ENCODE data around the gene APOL6.

APOL6 gene

GRCh38 chr22:35616043-35616442 lies 32.2 kb upstream of the APOL6 start:
- TF ChIP-seq CTCF (IDR thresholded peaks at IDR 0.05; ENCODE audit: insufficient read depth, low read depth, low read length, missing control alignments), result no peak
- H3K4me3 ChIP-seq (ENCODE audit: low read length), result no peak overlapping the region

DNA sequence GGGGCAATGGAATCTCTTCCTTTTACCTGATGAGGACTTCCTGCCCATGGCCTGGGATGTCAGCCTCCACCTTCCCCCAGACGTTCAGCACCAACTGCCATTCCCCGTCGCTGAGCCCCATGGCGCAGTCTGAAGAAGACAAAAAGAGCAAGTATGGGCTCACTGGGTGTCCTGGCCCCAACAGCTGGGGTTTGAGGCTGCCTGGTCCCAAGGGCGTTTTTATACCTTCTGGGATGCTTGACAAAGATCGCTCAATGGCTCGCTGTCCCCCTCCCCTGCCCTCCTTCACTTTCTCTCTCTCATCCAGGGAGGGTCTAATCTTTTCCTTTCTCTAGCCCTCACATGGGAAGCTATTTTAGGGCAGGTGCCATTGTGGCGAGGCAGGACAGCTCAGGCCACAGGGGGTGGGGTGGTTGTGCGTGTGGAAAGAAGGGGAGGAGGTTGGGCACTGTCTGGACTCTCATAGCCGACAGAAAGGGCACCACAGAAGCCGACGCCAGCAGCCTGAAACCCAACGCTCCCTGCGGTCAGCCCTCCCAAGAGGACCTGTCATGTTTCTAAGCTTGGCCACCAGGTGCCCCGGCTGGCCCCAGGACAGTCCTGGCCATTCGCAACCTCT lies 31.0 kb upstream of the APOL6 start, which contains the start of gene MB:
Gene MB (minus strand): TSS at position 193 of the 619 bp plus-strand sequence. CDS start 72 bp downstream, at position 121.
- DNase-seq (ENCODE audit: low read depth), result no peak
- TF ChIP-seq CTCF (IDR thresholded peaks at IDR 0.05; ENCODE audit: insufficient read depth, low read depth, low read length, missing control alignments), result no peak
- H3K4me3 ChIP-seq (ENCODE audit: low read length), result no peak within 1 kb of the TSS

More at GRCh38 chr22:35616043-35616442, 32.2 kb upstream of the APOL6 start:
- DNase-seq (ENCODE audit: low read depth), result no peak

GRCh38 chr22:35618427-35619223 lies 29.6 kb upstream of the APOL6 start:
- no peak for TF ChIP-seq CTCF (IDR thresholded peaks at IDR 0.05; ENCODE audit: insufficient read depth, low read depth, low read length, missing control alignments)
- H3K4me3 ChIP-seq (ENCODE audit: low read length), result no peak overlapping the region
- no peak for DNase-seq (ENCODE audit: low read depth)

- DNase-seq (ENCODE audit: low read depth), result no peak
- TF ChIP-seq CTCF (IDR thresholded peaks at IDR 0.05; ENCODE audit: insufficient read depth, low read depth, low read length, missing control alignments), result no peak
- H3K4me3 ChIP-seq (ENCODE audit: low read length), result no peak overlapping the region
These were observed 28.7 kb upstream of the APOL6 start for GRCh38 chr22:35619336-35620094.

DNA sequence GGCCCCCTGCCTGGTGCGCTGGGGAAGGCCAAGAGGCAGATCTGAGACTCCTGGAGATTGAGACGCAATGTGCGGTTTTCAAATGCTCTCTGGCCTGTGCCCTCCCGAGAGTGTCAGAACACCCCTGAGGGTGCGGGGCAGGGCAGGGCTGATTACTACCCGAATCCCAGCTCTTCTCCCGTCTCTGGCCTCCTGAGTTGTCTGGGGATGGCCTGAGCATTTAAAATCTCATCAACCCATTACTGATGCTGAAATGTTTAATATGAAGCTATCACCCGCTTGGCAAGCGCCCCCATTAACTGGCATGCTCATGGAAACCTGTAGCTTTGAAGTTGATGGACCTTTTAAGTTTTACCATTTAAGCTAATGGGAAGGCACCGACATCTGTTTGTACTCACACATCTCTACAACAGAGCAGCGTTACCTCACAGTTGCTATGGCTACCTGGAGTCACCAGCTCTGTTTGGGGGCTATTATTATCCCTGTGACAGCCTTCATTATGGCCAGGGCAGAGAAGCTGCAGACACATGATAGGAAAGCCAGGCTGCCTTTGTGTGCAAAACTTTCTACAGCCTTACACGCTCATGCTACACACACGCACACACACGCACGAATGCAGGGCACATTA lies 27.5 kb upstream of the APOL6 start:
- no peak for TF ChIP-seq CTCF (IDR thresholded peaks at IDR 0.05; ENCODE audit: insufficient read depth, low read depth, low read length, missing control alignments)
- H3K4me3 ChIP-seq (ENCODE audit: low read length), result no peak overlapping the region
- DNase-seq (ENCODE audit: low read depth), result no peak

DNA sequence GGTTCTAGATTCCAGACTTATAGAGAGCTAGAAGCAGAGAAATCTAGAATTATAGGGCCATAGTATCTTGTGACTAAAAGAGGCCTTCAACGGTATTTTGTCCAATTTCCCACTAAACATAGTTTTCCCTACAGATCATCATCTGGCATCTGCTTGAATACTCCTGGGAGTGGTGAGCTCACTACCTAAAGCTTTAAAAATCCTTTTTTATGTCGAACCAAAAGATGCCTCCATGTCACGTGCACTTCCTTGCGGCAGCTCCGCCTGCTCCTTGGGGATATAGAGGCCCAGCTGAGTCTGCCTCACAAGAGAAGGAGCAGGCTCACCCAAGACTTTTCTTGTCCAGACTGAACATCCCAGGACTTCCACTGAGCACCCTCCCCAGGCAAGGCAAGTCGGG lies 26.8 kb upstream of the APOL6 start:
- H3K4me3 ChIP-seq (ENCODE audit: low read length), result no peak overlapping the region
- no peak for TF ChIP-seq CTCF (IDR thresholded peaks at IDR 0.05; ENCODE audit: insufficient read depth, low read depth, low read length, missing control alignments)
- DNase-seq (ENCODE audit: low read depth), result no peak

Data from epithelial cell of esophagus (primary cell).